Measurements from ENCODE around the gene CREB5.

- TF ChIP-seq CTCF (IDR thresholded peaks at IDR 0.05) (no peak), POLR2A (IDR thresholded peaks at IDR 0.05) (no peak)
These were observed 97.7 kb downstream of the CREB5 start for GRCh38 chr7:28510026-28510369.
